ENCODE results near the gene KIAA1191.

- TF ChIP-seq CTCF (conservative IDR thresholded peaks at IDR 0.05 in 1 of 2, IDR thresholded peaks at IDR 0.05 in 1 of 2; ENCODE audit: extremely low read depth in 1 of 2, insufficient read depth in 1 of 2, low read depth in 1 of 2, low read length in 2 of 2) (no peak), EZH2 (IDR thresholded peaks at IDR 0.05; ENCODE audit: borderline replicate concordance, low read length) (no peak)
Observed at GRCh38 chr5:176392526-176392925, 31.0 kb upstream of the KIAA1191 start.
